Esophagus squamous epithelium (tissue), 4 donors: Measurements from ENCODE around the gene ECE1.

ENCODE experiments used
- POLR2A ChIP-seq, 4 donors: fragments of 450-650 bp; IDR thresholded peaks; one replicate each; pipeline ENCODE4 v1.6.1; 2017; ENCODE audit warnings: antibody characterized with exemption in 4 of 4, mild to moderate bottlenecking in 4 of 4, moderate library complexity in 3 of 4
- TF ChIP-seq, protein P1 (sequence below), 6 experiments: fragments of 450-650 bp in 4 of 6; fragments of 200-600 bp in 2 of 6; sonication (generic) in 2 of 6; IDR thresholded peaks; one replicate each; pipeline ENCODE4 v1.5.1; 2016 to 2019; ENCODE audit warnings: antibody characterized with exemption in 6 of 6, mild to moderate bottlenecking in 4 of 6, moderate library complexity in 4 of 6

DNA sequence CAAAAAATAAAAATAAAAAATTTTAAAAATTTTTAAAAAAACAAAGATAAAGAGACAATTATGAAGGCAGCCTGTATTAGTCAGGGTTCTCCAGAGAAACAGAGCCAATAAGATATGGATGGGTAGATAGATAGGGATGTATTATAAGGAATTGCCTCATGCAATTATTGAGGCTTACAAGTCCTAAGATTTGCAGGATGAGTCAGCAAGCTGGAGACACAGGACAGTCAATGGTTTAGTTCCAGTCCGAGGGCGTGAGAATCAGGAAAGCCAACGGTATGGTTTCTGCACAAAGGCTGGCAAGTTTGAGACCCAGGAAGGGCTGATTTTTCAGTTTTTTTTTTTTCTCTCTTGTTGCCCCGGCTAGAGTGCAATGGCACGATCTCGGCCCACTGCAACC, 89.5 kb downstream of the ECE1 start:
- TF ChIP-seq POLR2A (IDR thresholded peaks at IDR 0.05) = no peak
- TF ChIP-seq, protein P1, sequence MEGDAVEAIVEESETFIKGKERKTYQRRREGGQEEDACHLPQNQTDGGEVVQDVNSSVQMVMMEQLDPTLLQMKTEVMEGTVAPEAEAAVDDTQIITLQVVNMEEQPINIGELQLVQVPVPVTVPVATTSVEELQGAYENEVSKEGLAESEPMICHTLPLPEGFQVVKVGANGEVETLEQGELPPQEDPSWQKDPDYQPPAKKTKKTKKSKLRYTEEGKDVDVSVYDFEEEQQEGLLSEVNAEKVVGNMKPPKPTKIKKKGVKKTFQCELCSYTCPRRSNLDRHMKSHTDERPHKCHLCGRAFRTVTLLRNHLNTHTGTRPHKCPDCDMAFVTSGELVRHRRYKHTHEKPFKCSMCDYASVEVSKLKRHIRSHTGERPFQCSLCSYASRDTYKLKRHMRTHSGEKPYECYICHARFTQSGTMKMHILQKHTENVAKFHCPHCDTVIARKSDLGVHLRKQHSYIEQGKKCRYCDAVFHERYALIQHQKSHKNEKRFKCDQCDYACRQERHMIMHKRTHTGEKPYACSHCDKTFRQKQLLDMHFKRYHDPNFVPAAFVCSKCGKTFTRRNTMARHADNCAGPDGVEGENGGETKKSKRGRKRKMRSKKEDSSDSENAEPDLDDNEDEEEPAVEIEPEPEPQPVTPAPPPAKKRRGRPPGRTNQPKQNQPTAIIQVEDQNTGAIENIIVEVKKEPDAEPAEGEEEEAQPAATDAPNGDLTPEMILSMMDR (IDR thresholded peaks at IDR 0.05) = no peak
